PC-3 (cell line): ENCODE results near the gene ABHD2.

Source experiments
- CTCF ChIP-seq: fragments of 300-600 bp; sonication (generic); conservative IDR thresholded peaks from 2 replicates; pipeline ENCODE4 v1.5.1; 2017; ENCODE audit warnings: antibody characterized with exemption, low read depth, mild to moderate bottlenecking, low read length
- EZH2 ChIP-seq: fragments of 300-600 bp; sonication (generic); IDR thresholded peaks from one replicate; pipeline ENCODE4 v1.6.1; 2017; ENCODE audit warnings: antibody characterized with exemption, mild to moderate bottlenecking, low read length; ENCODE audit not compliant: unreplicated experiment

GRCh38 chr15:89081878-89082277 lies 6.4 kb upstream of the ABHD2 start:
- TF ChIP-seq CTCF (no peak), EZH2 (no peak)
